GM12874 (cell line): ENCODE measurements around the gene PDE4B.

Source experiments
- CTCF ChIP-seq: IDR thresholded peaks from 2 replicates; pipeline ENCODE4 v1.5.1; 2011; ENCODE audit warnings: low read depth, mild to moderate bottlenecking, control low read depth, low read length, moderate library complexity; ENCODE audit not compliant: insufficient read depth

PDE4B gene

GRCh38 chr1:66152034-66152433 is 359.3 kb downstream of the PDE4B start:
- no peak for TF ChIP-seq CTCF

- no peak for TF ChIP-seq CTCF
Measured at GRCh38 chr1:66154394-66154793, 361.7 kb downstream of the PDE4B start.

- TF ChIP-seq CTCF, result no peak
Measured at GRCh38 chr1:66156144-66156543, 363.4 kb downstream of the PDE4B start.

- no peak for TF ChIP-seq CTCF
Measured at GRCh38 chr1:66159800-66160199, 367.1 kb downstream of the PDE4B start.

- no peak for TF ChIP-seq CTCF
Measured at GRCh38 chr1:66160719-66161118, 368.0 kb downstream of the PDE4B start.

- no peak for TF ChIP-seq CTCF
Measured at GRCh38 chr1:66166753-66167152, 374.1 kb downstream of the PDE4B start.

- no peak for TF ChIP-seq CTCF
Measured at GRCh38 chr1:66167267-66167666, 374.6 kb downstream of the PDE4B start.

GRCh38 chr1:66168467-66168887 is 375.8 kb downstream of the PDE4B start:
- no peak for TF ChIP-seq CTCF
